ENCODE results near the gene ACTA1.
"Not testable (repeated sequence)": the region's sequence is repeated elsewhere in the genome, so short reads cannot be mapped to it uniquely, and the experiment has no call there.

The ACTA1 gene

GRCh38 chr1:229434005-229434640 lies at the start of gene ACTA1:
ACTA1 (minus strand) TSS chr1:229434094; CDS start chr1:229433115, 979 bp downstream.
- DNase-seq (ENCODE audit: low read depth in 2 of 3, low spot score in 2 of 3), result no peak

GRCh38 chr1:229482511-229482910 lies 48.6 kb upstream of the ACTA1 start:
- no peak for DNase-seq (ENCODE audit: low read depth in 2 of 3, low spot score in 2 of 3)

- no peak for DNase-seq (ENCODE audit: low read depth in 2 of 3, low spot score in 2 of 3)
Observed at GRCh38 chr1:229480495-229480894, 46.6 kb upstream of the ACTA1 start.

- DNase-seq (ENCODE audit: low read depth in 2 of 3, low spot score in 2 of 3), result no peak
Observed at GRCh38 chr1:229479660-229480399, 45.9 kb upstream of the ACTA1 start.

GRCh38 chr1:229478852-229479251 lies 45.0 kb upstream of the ACTA1 start:
- DNase-seq (ENCODE audit: low read depth in 2 of 3, low spot score in 2 of 3), result no peak

- DNase-seq (ENCODE audit: low read depth in 2 of 3, low spot score in 2 of 3), result not testable (repeated sequence)
Observed at GRCh38 chr1:229475859-229476258, 42.0 kb upstream of the ACTA1 start.

- DNase-seq (ENCODE audit: low read depth in 2 of 3, low spot score in 2 of 3), result no peak
Observed at GRCh38 chr1:229474509-229474908, 40.6 kb upstream of the ACTA1 start.

- DNase-seq (ENCODE audit: low read depth in 2 of 3, low spot score in 2 of 3), result no peak
Observed at GRCh38 chr1:229471175-229471574, 37.3 kb upstream of the ACTA1 start.

- DNase-seq (ENCODE audit: low read depth in 2 of 3, low spot score in 2 of 3), result no peak
Observed at GRCh38 chr1:229470406-229471043, 36.6 kb upstream of the ACTA1 start.

GRCh38 chr1:229466887-229467286 lies 33.0 kb upstream of the ACTA1 start:
- no peak for DNase-seq (ENCODE audit: low read depth in 2 of 3, low spot score in 2 of 3)

- DNase-seq (ENCODE audit: low read depth in 2 of 3, low spot score in 2 of 3), result no peak
Observed at GRCh38 chr1:229464672-229465071, 30.8 kb upstream of the ACTA1 start.

GRCh38 chr1:229461032-229461668 lies 27.3 kb upstream of the ACTA1 start:
- no peak for DNase-seq (ENCODE audit: low read depth in 2 of 3, low spot score in 2 of 3)

- DNase-seq (ENCODE audit: low read depth in 2 of 3, low spot score in 2 of 3), result no peak
Observed at GRCh38 chr1:229459815-229460214, 25.9 kb upstream of the ACTA1 start.

GRCh38 chr1:229457436-229457835 lies 23.5 kb upstream of the ACTA1 start:
- DNase-seq (ENCODE audit: low read depth in 2 of 3, low spot score in 2 of 3), result no peak

GRCh38 chr1:229456016-229456415 lies 22.1 kb upstream of the ACTA1 start:
- DNase-seq (ENCODE audit: low read depth in 2 of 3, low spot score in 2 of 3), result no peak

- no peak for DNase-seq (ENCODE audit: low read depth in 2 of 3, low spot score in 2 of 3)
Observed at GRCh38 chr1:229454056-229454455, 20.2 kb upstream of the ACTA1 start.

- no peak for DNase-seq (ENCODE audit: low read depth in 2 of 3, low spot score in 2 of 3)
Observed at GRCh38 chr1:229452956-229453801, 19.3 kb upstream of the ACTA1 start.

- DNase-seq (ENCODE audit: low read depth in 2 of 3, low spot score in 2 of 3), result no peak
Observed at GRCh38 chr1:229448845-229449244, 15.0 kb upstream of the ACTA1 start.

- no peak for DNase-seq (ENCODE audit: low read depth in 2 of 3, low spot score in 2 of 3)
Observed at GRCh38 chr1:229448354-229448753, 14.5 kb upstream of the ACTA1 start.

GRCh38 chr1:229447809-229448252 lies 13.9 kb upstream of the ACTA1 start:
- DNase-seq (ENCODE audit: low read depth in 2 of 3, low spot score in 2 of 3), result no peak

- no peak for DNase-seq (ENCODE audit: low read depth in 2 of 3, low spot score in 2 of 3)
Observed at GRCh38 chr1:229445828-229446227, 11.9 kb upstream of the ACTA1 start.

Measured in activated CD8-positive, alpha-beta memory T cell treated with anti-CD3 and anti-CD28 coated beads for 48 hours (primary cell).